Hematopoietic multipotent progenitor cell treated with erythropoietin and hydrocortisone succinate and interleukin-3 and kit ligand, for 6 days (in vitro differentiated cells): ENCODE results near the gene ADM.

Source experiments
- DNase-seq: peaks from one replicate; pipeline ENCODE4 v3.0.0-alpha.2; 2015

The ADM gene

GRCh38 chr11:10310301-10310841 lies 5.5 kb downstream of the ADM start:
- DNase-seq: no peak

- no peak for DNase-seq
These were observed 6.9 kb downstream of the ADM start for GRCh38 chr11:10311802-10312201.

GRCh38 chr11:10314199-10315072 lies 9.6 kb downstream of the ADM start:
- peak; percentile 55 for DNase-seq

- no peak for DNase-seq
These were observed 10.2 kb downstream of the ADM start for GRCh38 chr11:10315083-10315482.

GRCh38 chr11:10317151-10317755 lies 12.4 kb downstream of the ADM start:
- no peak for DNase-seq

- peak; percentile 47 for DNase-seq
These were observed 13.1 kb downstream of the ADM start for GRCh38 chr11:10317776-10318526.

GRCh38 chr11:10318527-10318802 lies 13.6 kb downstream of the ADM start:
- DNase-seq: no peak

- DNase-seq: peak; percentile 64
These were observed 15.1 kb downstream of the ADM start for GRCh38 chr11:10319702-10320558.

- no peak for DNase-seq
These were observed 16.0 kb downstream of the ADM start for GRCh38 chr11:10320736-10321465.

GRCh38 chr11:10322401-10322800 lies 17.5 kb downstream of the ADM start:
- DNase-seq: no peak

- peak; percentile 89 for DNase-seq
These were observed 18.2 kb downstream of the ADM start for GRCh38 chr11:10322830-10323792.

- no peak for DNase-seq
These were observed 18.9 kb downstream of the ADM start for GRCh38 chr11:10323793-10324170.

- no peak for DNase-seq
These were observed 19.6 kb downstream of the ADM start for GRCh38 chr11:10324474-10324873.

GRCh38 chr11:10325277-10326011 lies 20.6 kb downstream of the ADM start:
- no peak for DNase-seq

GRCh38 chr11:10326012-10326964 lies 21.4 kb downstream of the ADM start:
- no peak for DNase-seq

GRCh38 chr11:10327254-10327653 lies 22.4 kb downstream of the ADM start:
- DNase-seq: peak; percentile 55

- DNase-seq: peak; percentile 15
These were observed 23.6 kb downstream of the ADM start for GRCh38 chr11:10328314-10329098.

- DNase-seq: no peak
These were observed 24.5 kb downstream of the ADM start for GRCh38 chr11:10329356-10329755.
